Endothelial cell of umbilical vein (primary cell): Measurements from ENCODE around the gene PSMA4. TPM values are rescaled to one million over a fixed set of nuclear protein-coding genes. Genes with fewer than 3 reads are reported as not detected.
"Not testable (repeated sequence)": the region's sequence is repeated elsewhere in the genome, so short reads cannot be mapped to it uniquely, and the experiment has no call there.

Source experiments
- BruUV-seq: library from RNA; stranded (reverse); fragments of 400-500 nt; replicated peaks from 2 replicates; lab custom pipeline; 2021; lab: Mats Ljungman, UMichigan
- CTCF ChIA-PET: fragments of 300-600, 350-600 bp; sonication (Branson Sonifier 250); formaldehyde crosslinking; loops from one replicate; lab custom pipeline; 2021; ENCODE audit warnings: antibody characterized with exemption, inconsistent platforms; lab: Charles Lee
- POLR2A ChIA-PET: fragments of 300-600, 350-600 bp; sonication (Branson Sonifier 250); formaldehyde crosslinking; loops from one replicate; lab custom pipeline; 2021; ENCODE audit warnings: antibody characterized with exemption, inconsistent platforms; lab: Charles Lee
- DNase-seq: peaks from one replicate; pipeline ENCODE4 v3.0.0-alpha.2; 2011; ENCODE audit warnings: low read depth, low spot score
- FAIRE-seq: peaks from 2 replicates; lab custom pipeline; 2011; peaks lifted over from hg19 to GRCh38; lab: Jason Lieb, UNC
- H2AFZ ChIP-seq: 2 replicates; pipeline ENCODE4 v1.6.0; 2012; ENCODE audit warnings: low read depth, low read length, control low read depth, inconsistent platforms
- H3K27ac ChIP-seq: 2 replicates; pipeline ENCODE4 v1.5.1; 2011; ENCODE audit warnings: low read depth, mild to moderate bottlenecking, control low read depth, low read length, moderate library complexity; ENCODE audit not compliant: insufficient read depth
- H3K27me3 ChIP-seq, 2 experiments: 2 replicates each; pipeline versions ENCODE4 v1.6.0 to v1.6.1; 2011; ENCODE audit warnings: low read length in 2 of 2, mixed read lengths in 1 of 2; ENCODE audit not compliant: control insufficient read depth in 2 of 2, insufficient read depth in 2 of 2
- H3K36me3 ChIP-seq, 2 experiments: 2 replicates in 1 of 2; 3 replicates in 1 of 2; pipeline ENCODE4 v1.5.1; 2011; ENCODE audit warnings: low read length in 2 of 2, mild to moderate bottlenecking in 1 of 2, moderate library complexity in 1 of 2; ENCODE audit not compliant: control insufficient read depth in 2 of 2, insufficient read depth in 2 of 2; ENCODE audit errors: extremely low read depth in 1 of 2
- H3K4me1 ChIP-seq: 3 replicates; pipeline ENCODE4 v1.5.1; 2011; ENCODE audit warnings: mild to moderate bottlenecking, low read length; ENCODE audit not compliant: control insufficient read depth, insufficient read depth; ENCODE audit errors: extremely low read depth
- H3K4me2 ChIP-seq: 2 replicates; pipeline ENCODE4 v1.6.1; 2011; ENCODE audit warnings: low read length, control low read depth, mixed read lengths; ENCODE audit not compliant: insufficient read depth
- H3K4me3 ChIP-seq, 3 experiments: fragments of 200-600 bp in 1 of 3; sonication (generic), shearing (Covaris generic) in 1 of 3; replicated peaks in 1 of 3; 2 replicates each; pipeline ENCODE4 v1.5.1; 2011 to 2016; ENCODE audit warnings: control low read depth in 3 of 3, low read length in 3 of 3, mild to moderate bottlenecking in 2 of 3, inconsistent platforms in 1 of 3, low read depth in 1 of 3, moderate library complexity in 1 of 3; ENCODE audit not compliant: insufficient read depth in 1 of 3
- H3K79me2 ChIP-seq: 2 replicates; pipeline ENCODE4 v1.6.0; 2012; ENCODE audit warnings: low read length, inconsistent platforms; ENCODE audit not compliant: control insufficient read depth, insufficient read depth
- H3K9ac ChIP-seq: replicated peaks from 2 replicates; pipeline ENCODE3; 2011; ENCODE audit warnings: low read length, control low read depth; ENCODE audit not compliant: insufficient read depth; ENCODE audit errors: extremely low read depth
- H3K9me1 ChIP-seq: replicated peaks from 3 replicates; pipeline ENCODE4 v1.6.0; 2011; ENCODE audit warnings: mild to moderate bottlenecking, low read length; ENCODE audit not compliant: control insufficient read depth, insufficient read depth; ENCODE audit errors: extremely low read depth
- H3K9me3 ChIP-seq: replicated peaks from 2 replicates; pipeline ENCODE4 v1.5.1; 2012; ENCODE audit warnings: low read length, inconsistent platforms; ENCODE audit not compliant: control insufficient read depth, insufficient read depth
- H4K20me1 ChIP-seq: replicated peaks from 2 replicates; pipeline ENCODE3; 2011; ENCODE audit warnings: mild to moderate bottlenecking, low read length; ENCODE audit not compliant: control insufficient read depth, insufficient read depth; ENCODE audit errors: extremely low read depth
- CTCF ChIP-seq, 2 donors: IDR thresholded peaks; 1 replicate in 1 of 2; 2 replicates in 1 of 2; pipeline ENCODE4 v1.5.1; 2011; ENCODE audit warnings: low read length in 2 of 2, mild to moderate bottlenecking in 2 of 2, moderate library complexity in 2 of 2, control low read depth in 1 of 2, inconsistent platforms in 1 of 2, low read depth in 1 of 2; ENCODE audit not compliant: insufficient read depth in 1 of 2; ENCODE audit errors: extremely low read depth in 1 of 2
- EZH2 ChIP-seq: IDR thresholded peaks from 2 replicates; pipeline ENCODE4 v1.6.1; 2012; ENCODE audit warnings: borderline replicate concordance, low read depth, mild to moderate bottlenecking, moderate library complexity, low read length, inconsistent platforms; ENCODE audit not compliant: severe bottlenecking
- GATA2 ChIP-seq: IDR thresholded peaks from 2 replicates; pipeline ENCODE4 v1.7.0; 2011; ENCODE audit warnings: low read depth, mild to moderate bottlenecking, moderate library complexity, mixed read lengths, low read length; ENCODE audit not compliant: insufficient read length, insufficient read depth
- JUN ChIP-seq: IDR thresholded peaks from 2 replicates; pipeline ENCODE4 v1.6.1; 2011; ENCODE audit warnings: borderline replicate concordance, low read depth; ENCODE audit not compliant: insufficient read length, insufficient read depth
- MAX ChIP-seq: IDR thresholded peaks from 2 replicates; pipeline ENCODE4 v1.6.1; 2011; ENCODE audit not compliant: insufficient read depth, insufficient read length
- MYC ChIP-seq: IDR thresholded peaks from one replicate; pipeline ENCODE4 v1.6.1; 2011; ENCODE audit warnings: mild to moderate bottlenecking, low read depth, low read length
- POLR2A ChIP-seq: IDR thresholded peaks from 2 replicates; pipeline ENCODE4 v1.6.1; 2012; ENCODE audit warnings: low read depth, mild to moderate bottlenecking, control low read depth, low read length
- POLR2AphosphoS5 ChIP-seq: IDR thresholded peaks from 2 replicates; pipeline ENCODE4 v1.6.1; 2012; ENCODE audit warnings: low read depth, mild to moderate bottlenecking, control low read depth, low read length, moderate library complexity; ENCODE audit not compliant: insufficient read depth
- dilution Hi-C: fragments of 300-500 bp; cut with MboI; formaldehyde crosslinking; loops from one replicate; pipeline ENCODE4 v1.15.0; 2019; ENCODE audit warnings: low sequenced_read_pairs; ENCODE audit not compliant: extremely low pct_ligation_motif_present
- intact Hi-C: fragments of 100-400 bp; cut with micrococcal nuclease; formaldehyde crosslinking; loops from one replicate; pipeline ENCODE4 v1.10.0; 2022
- polyA plus RNA-seq, 4 experiments: library from polyadenylated mRNA; depleted of rRNA in 3 of 4; stranded (reverse) in 3 of 4; unstranded in 1 of 4; fragments of >200 nt; gene quantifications; 2 replicates each; pipeline versions ENCODE4 v1.2.1 to v1.2.3, GENCODE V29; 2011 to 2012; ENCODE audit warnings: missing spikeins in 1 of 4
- total RNA-seq: library from RNA; stranded (reverse); gene quantifications from 2 replicates; pipeline ENCODE4 v1.2.3, GENCODE V29; 2021

PSMA4 gene
- total and polyA plus RNA-seq, 2 donors (not counting 3 experiments of a cell fraction or from before 2014, with no cell fraction given): 250 to 279 TPM

DNA sequence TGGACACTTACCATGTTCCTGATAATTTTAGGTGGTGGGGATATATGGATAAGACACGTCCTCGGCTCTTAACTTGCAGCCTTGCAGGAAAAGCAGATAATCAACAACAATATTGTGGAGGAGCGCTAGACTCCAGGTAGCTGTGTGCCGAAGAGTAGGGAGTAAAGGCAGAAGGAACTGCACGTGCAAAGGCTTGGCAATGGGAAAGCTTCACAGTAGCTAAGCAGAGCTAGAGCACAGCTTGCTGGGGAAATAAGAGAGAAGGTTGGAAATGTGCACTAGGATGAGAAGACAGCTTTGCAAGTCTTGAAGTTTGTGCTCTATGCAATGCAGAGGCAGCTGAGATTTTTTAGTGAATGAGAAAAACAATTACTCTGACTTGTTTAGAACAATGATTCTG, 12.4 kb downstream of the PSMA4 start:
- no peaks in the 10 kb centered on the region for H3K79me2 ChIP-seq
- CTCF ChIA-PET: interaction anchor here (0.8 to 2.2 kb wide), 2 partner anchors 12 to 14 kb away, joined by 3 to 8 read pairs; partner anchors contain the start of genes CHRNA5 and PSMA4
- DNase-seq (no peak), FAIRE-seq (no peak)
- no peak overlapping the region for H3K27ac ChIP-seq
- H3K4me3 ChIP-seq: no peak overlapping the region
- intact Hi-C loops: no loop called here
- no peaks in the 10 kb centered on the region for H3K27me3 ChIP-seq
- POLR2A ChIA-PET: interaction anchor here (0.6 kb wide), 1 partner anchor 23 kb away, joined by 4 read pairs; no protein-coding TSS in a partner anchor
- H3K9me1 ChIP-seq: no peaks in the 10 kb centered on the region
- no peaks in the 10 kb centered on the region for H4K20me1 ChIP-seq
- BruUV-seq: no TSS peak
- H3K9ac ChIP-seq: no peak overlapping the region
- dilution Hi-C loops: no loop called here
- H3K36me3 ChIP-seq: peaks cover 10 to 12% of the 10 kb centered on the region in 2 experiments
- H3K9me3 ChIP-seq: no peaks in the 10 kb centered on the region
- H3K4me1 ChIP-seq: no peaks in the 10 kb centered on the region
- no peak overlapping the region for H2AFZ ChIP-seq
- H3K4me2 ChIP-seq: no peak overlapping the region
- TF ChIP-seq EZH2 (no peak), CTCF (IDR thresholded peaks at IDR 0.05; ENCODE audit: extremely low read depth in 1 of 2, insufficient read depth in 1 of 2, low read depth in 1 of 2, low read length in 2 of 2) (no peak), MYC (no peak), MAX (no peak), GATA2 (no peak), JUN (no peak), POLR2AphosphoS5 (no peak), POLR2A (no peak)

GRCh38 chr15:78560201-78560600, 20.0 kb downstream of the PSMA4 start:
- H3K36me3 ChIP-seq, POLR2A ChIA-PET: not testable (repeated sequence)

More at GRCh38 chr15:78560201-78560600, 20.0 kb downstream of the PSMA4 start:
- H3K9me1 ChIP-seq, H3K27ac ChIP-seq, H3K79me2 ChIP-seq, H3K4me2 ChIP-seq, H3K9me3 ChIP-seq, dilution Hi-C loops, DNase-seq, H3K4me1 ChIP-seq, H4K20me1 ChIP-seq, intact Hi-C loops, H3K4me3 ChIP-seq, FAIRE-seq, H3K9ac ChIP-seq, BruUV-seq, H2AFZ ChIP-seq: not testable (repeated sequence)
- H3K27me3 ChIP-seq: peaks cover 2 to 15% of the 10 kb centered on the region in 2 experiments
- CTCF ChIA-PET: interaction anchor here (0.7 kb wide), 1 partner anchor 9 kb away, joined by 3 read pairs; no protein-coding TSS in a partner anchor
